ENCODE results near the gene CARF. TPM values are rescaled to one million over a fixed set of nuclear protein-coding genes. Genes with fewer than 3 reads are reported as not detected.

Gene CARF
- total and polyA plus RNA-seq, 4 donors: 0.98 to 4.3 (median 2.9) TPM

GRCh38 chr2:202932425-202933138, 20.5 kb downstream of the CARF start:
- no peak overlapping the region for H3K27ac ChIP-seq (ENCODE audit: low read depth in 1 of 2, low read length in 2 of 2)
- no peaks in the 10 kb centered on the region for H3K27me3 ChIP-seq (ENCODE audit: control insufficient read depth in 4 of 4, insufficient read depth in 4 of 4, low read length in 3 of 4)
- H3K36me3 ChIP-seq (ENCODE audit: control insufficient read depth in 4 of 4, insufficient read depth in 3 of 4, low read depth in 1 of 4, low read length in 3 of 4): peaks cover 2 to 5% (median 3%) of the 10 kb centered on the region in 4 donors
- no peak for DNase-seq (ENCODE audit: low spot score)
- TF ChIP-seq MAX (IDR thresholded peaks at IDR 0.05): no peak
- TF ChIP-seq RAD21 (IDR thresholded peaks at IDR 0.05): no peak
- TF ChIP-seq RXRA (IDR thresholded peaks at IDR 0.05): no peak
- no peak for TF ChIP-seq HNF4A (conservative IDR thresholded peaks at IDR 0.05)
- TF ChIP-seq ZBTB33 (IDR thresholded peaks at IDR 0.05): no peak
- no peak for TF ChIP-seq FOXA2 (IDR thresholded peaks at IDR 0.05)
- TF ChIP-seq GABPA (IDR thresholded peaks at IDR 0.05 in 1 of 2, conservative IDR thresholded peaks at IDR 0.05 in 1 of 2): no peak
- no peak for TF ChIP-seq ATF3 (IDR thresholded peaks at IDR 0.05)
- TF ChIP-seq JUND (IDR thresholded peaks at IDR 0.05): no peak
- no peak for TF ChIP-seq NR2F2 (IDR thresholded peaks at IDR 0.05)
- no peak for TF ChIP-seq YY1 (IDR thresholded peaks at IDR 0.05)
- H3K4me1 ChIP-seq (ENCODE audit: control insufficient read depth in 4 of 4, insufficient read depth in 4 of 4, low read length in 3 of 4): no peaks in the 10 kb centered on the region
- H3K9ac ChIP-seq (ENCODE audit: low read depth in 1 of 2, low read length in 2 of 2): no peak overlapping the region
- 94% methylated on average over 3 of the region's 3 CpGs for WGBS
- H3K9me3 ChIP-seq (ENCODE audit: control insufficient read depth in 4 of 4, low read length in 3 of 4): no peaks in the 10 kb centered on the region
- H3K4me3 ChIP-seq (ENCODE audit: low read depth in 1 of 3, low read length in 3 of 3): no peak overlapping the region

GRCh38 chr2:202933139-202933510, 21.1 kb downstream of the CARF start:
- 96% methylated on average over 5 of the region's 5 CpGs for WGBS
- no peak for DNase-seq (ENCODE audit: low spot score)
- no peaks in the 10 kb centered on the region for H3K4me1 ChIP-seq (ENCODE audit: control insufficient read depth in 4 of 4, insufficient read depth in 4 of 4, low read length in 3 of 4)
- TF ChIP-seq MAX (IDR thresholded peaks at IDR 0.05): no peak
- TF ChIP-seq EGR1 (IDR thresholded peaks at IDR 0.05; ENCODE audit: low read depth in 2 of 2): no peak
- TF ChIP-seq REST (IDR thresholded peaks at IDR 0.05): no peak
- no peak for TF ChIP-seq YY1 (IDR thresholded peaks at IDR 0.05)
- no peak for TF ChIP-seq JUND (IDR thresholded peaks at IDR 0.05)
- no peak overlapping the region for H3K4me3 ChIP-seq (ENCODE audit: low read depth in 1 of 3, low read length in 3 of 3)
- H3K9ac ChIP-seq (ENCODE audit: low read depth in 1 of 2, low read length in 2 of 2): no peak overlapping the region
- H3K27me3 ChIP-seq (ENCODE audit: control insufficient read depth in 4 of 4, insufficient read depth in 4 of 4, low read length in 3 of 4): no peaks in the 10 kb centered on the region
- no peak overlapping the region for H3K27ac ChIP-seq (ENCODE audit: low read depth in 1 of 2, low read length in 2 of 2)
- peaks cover 2 to 5% (median 3%) of the 10 kb centered on the region in 4 donors for H3K36me3 ChIP-seq (ENCODE audit: control insufficient read depth in 4 of 4, insufficient read depth in 3 of 4, low read depth in 1 of 4, low read length in 3 of 4)
- H3K9me3 ChIP-seq (ENCODE audit: control insufficient read depth in 4 of 4, low read length in 3 of 4): no peaks in the 10 kb centered on the region
